Progenitor cell of endocrine pancreas (in vitro differentiated cells): ENCODE measurements around the gene NTSR1. TPM values are rescaled to one million over a fixed set of nuclear protein-coding genes. Genes with fewer than 3 reads are reported as not detected.
"Not testable (repeated sequence)": the region's sequence is repeated elsewhere in the genome, so short reads cannot be mapped to it uniquely, and the experiment has no call there.

Source experiments
- DNase-seq: peaks from one replicate; pipeline ENCODE4 v3.0.0; 2021; ENCODE audit warnings: low spot score; ENCODE audit not compliant: unreplicated experiment
- H3K27ac Mint-ChIP-seq: 2 replicates; pipeline ENCODE4 v1.8.0; 2021; ENCODE audit warnings: mild to moderate bottlenecking, moderate library complexity, mixed read lengths
- H3K27me3 Mint-ChIP-seq: 2 replicates; pipeline ENCODE4 v1.8.0; 2021; ENCODE audit warnings: mixed read lengths
- H3K36me3 Mint-ChIP-seq: 2 replicates; pipeline ENCODE4 v1.8.0; 2022; ENCODE audit warnings: mixed read lengths; ENCODE audit not compliant: insufficient read depth
- H3K4me1 Mint-ChIP-seq: 2 replicates; pipeline ENCODE4 v1.8.0; 2021; ENCODE audit warnings: low read depth, mixed read lengths
- H3K4me3 Mint-ChIP-seq: 2 replicates; pipeline ENCODE4 v1.8.0; 2021; ENCODE audit warnings: low read depth, mild to moderate bottlenecking, moderate library complexity, mixed read lengths
- H3K9me3 Mint-ChIP-seq: 2 replicates; pipeline ENCODE4 v1.8.0; 2021; ENCODE audit warnings: low read depth, mixed read lengths
- total RNA-seq: library from RNA; stranded (reverse); gene quantifications from 2 replicates; pipeline ENCODE4 v1.2.1, GENCODE V29; 2021
- TF ChIP-seq, protein P1 (sequence below): fragments of 200-600 bp; sonication (generic); IDR thresholded peaks from one replicate; pipeline ENCODE4 v1.5.0; 2021; ENCODE audit warnings: antibody characterized with exemption, mild to moderate bottlenecking; ENCODE audit not compliant: unreplicated experiment

Gene NTSR1
- total RNA-seq, 1 donor from 2014 or later: not detected

DNA sequence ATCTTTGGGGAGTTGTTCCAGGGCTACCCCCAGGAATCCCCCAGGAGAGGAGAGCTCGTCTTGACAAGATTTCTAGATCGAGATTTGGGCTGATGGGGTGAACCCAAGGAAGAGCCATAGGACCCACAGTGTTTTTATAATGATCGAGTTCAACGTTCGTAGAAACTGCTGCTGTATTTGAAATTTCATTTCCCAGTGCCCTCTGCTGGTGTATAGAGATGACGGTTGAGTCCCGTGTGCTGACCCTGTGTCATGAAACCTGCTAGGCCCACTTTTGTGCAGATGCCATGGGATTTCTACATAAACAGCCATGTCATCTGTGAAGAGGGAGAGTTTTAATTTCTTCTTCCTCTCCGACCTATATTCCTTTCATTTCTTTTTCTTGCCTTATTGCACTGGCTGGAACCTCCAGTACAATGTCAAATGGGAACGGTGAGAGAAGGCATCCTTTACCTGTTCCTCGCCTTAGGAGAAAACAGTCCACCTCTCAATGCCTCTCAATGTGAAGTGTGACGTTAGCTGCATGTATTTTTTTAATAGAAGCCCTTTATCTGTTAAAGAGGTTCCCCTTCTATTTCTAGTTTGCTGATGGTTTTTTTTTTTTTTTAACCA, 28.6 kb upstream of the NTSR1 start:
- DNase-seq: no peak
- no peak overlapping the region for H3K4me3 Mint-ChIP-seq
- H3K36me3 Mint-ChIP-seq: peaks cover 1% of the 10 kb centered on the region
- peaks cover 14% of the 10 kb centered on the region for H3K9me3 Mint-ChIP-seq
- H3K27me3 Mint-ChIP-seq: peaks cover 22% of the 10 kb centered on the region
- H3K4me1 Mint-ChIP-seq: no peaks in the 10 kb centered on the region
- TF ChIP-seq, protein P1, sequence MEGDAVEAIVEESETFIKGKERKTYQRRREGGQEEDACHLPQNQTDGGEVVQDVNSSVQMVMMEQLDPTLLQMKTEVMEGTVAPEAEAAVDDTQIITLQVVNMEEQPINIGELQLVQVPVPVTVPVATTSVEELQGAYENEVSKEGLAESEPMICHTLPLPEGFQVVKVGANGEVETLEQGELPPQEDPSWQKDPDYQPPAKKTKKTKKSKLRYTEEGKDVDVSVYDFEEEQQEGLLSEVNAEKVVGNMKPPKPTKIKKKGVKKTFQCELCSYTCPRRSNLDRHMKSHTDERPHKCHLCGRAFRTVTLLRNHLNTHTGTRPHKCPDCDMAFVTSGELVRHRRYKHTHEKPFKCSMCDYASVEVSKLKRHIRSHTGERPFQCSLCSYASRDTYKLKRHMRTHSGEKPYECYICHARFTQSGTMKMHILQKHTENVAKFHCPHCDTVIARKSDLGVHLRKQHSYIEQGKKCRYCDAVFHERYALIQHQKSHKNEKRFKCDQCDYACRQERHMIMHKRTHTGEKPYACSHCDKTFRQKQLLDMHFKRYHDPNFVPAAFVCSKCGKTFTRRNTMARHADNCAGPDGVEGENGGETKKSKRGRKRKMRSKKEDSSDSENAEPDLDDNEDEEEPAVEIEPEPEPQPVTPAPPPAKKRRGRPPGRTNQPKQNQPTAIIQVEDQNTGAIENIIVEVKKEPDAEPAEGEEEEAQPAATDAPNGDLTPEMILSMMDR: no peak
- no peak overlapping the region for H3K27ac Mint-ChIP-seq

GRCh38 chr20:62682912-62683517, 25.6 kb upstream of the NTSR1 start:
- DNase-seq: no peak
- Mint-ChIP-seq H3K9me3 (peaks cover 14% of the 10 kb centered on the region), H3K4me3 (no peak overlapping the region), H3K27me3 (peaks cover 25% of the 10 kb centered on the region), H3K27ac (no peak overlapping the region), H3K4me1 (peaks cover 2% of the 10 kb centered on the region), H3K36me3 (peaks cover 1% of the 10 kb centered on the region)
- TF ChIP-seq, protein P1: no peak

- not testable (repeated sequence) for DNase-seq, H3K4me1 Mint-ChIP-seq, H3K4me3 Mint-ChIP-seq, H3K36me3 Mint-ChIP-seq
- peaks cover 14% of the 10 kb centered on the region for H3K9me3 Mint-ChIP-seq
- peaks cover 21% of the 10 kb centered on the region for H3K27me3 Mint-ChIP-seq
- H3K27ac Mint-ChIP-seq: peak overlapping the region; percentile 33
These were observed 24.8 kb upstream of the NTSR1 start for GRCh38 chr20:62683660-62684322.

- Mint-ChIP-seq H3K4me1 (peaks cover 2% of the 10 kb centered on the region), H3K4me3 (no peak overlapping the region), H3K27me3 (peaks cover 19% of the 10 kb centered on the region), H3K9me3 (peaks cover 9% of the 10 kb centered on the region), H3K27ac (no peak overlapping the region), H3K36me3 (no peaks in the 10 kb centered on the region)
- TF ChIP-seq, protein P1: no peak
- no peak for DNase-seq
These were observed 23.7 kb upstream of the NTSR1 start for GRCh38 chr20:62684981-62685380.

GRCh38 chr20:62685781-62686555, 22.7 kb upstream of the NTSR1 start:
- TF ChIP-seq, protein P1: no peak
- DNase-seq: no peak
- peaks cover 19% of the 10 kb centered on the region for H3K27me3 Mint-ChIP-seq
- no peak overlapping the region for H3K4me3 Mint-ChIP-seq
- peaks cover 2% of the 10 kb centered on the region for H3K4me1 Mint-ChIP-seq
- H3K36me3 Mint-ChIP-seq: no peaks in the 10 kb centered on the region
- no peak overlapping the region for H3K27ac Mint-ChIP-seq
- no peaks in the 10 kb centered on the region for H3K9me3 Mint-ChIP-seq
